Effector CD8-positive, alpha-beta T cell (primary cell): ENCODE results near the gene GNG12.

ENCODE experiments used
- DNase-seq: peaks from one replicate; lab custom pipeline; 2025; lab: John Stamatoyannopoulos, UW

Gene GNG12

DNA sequence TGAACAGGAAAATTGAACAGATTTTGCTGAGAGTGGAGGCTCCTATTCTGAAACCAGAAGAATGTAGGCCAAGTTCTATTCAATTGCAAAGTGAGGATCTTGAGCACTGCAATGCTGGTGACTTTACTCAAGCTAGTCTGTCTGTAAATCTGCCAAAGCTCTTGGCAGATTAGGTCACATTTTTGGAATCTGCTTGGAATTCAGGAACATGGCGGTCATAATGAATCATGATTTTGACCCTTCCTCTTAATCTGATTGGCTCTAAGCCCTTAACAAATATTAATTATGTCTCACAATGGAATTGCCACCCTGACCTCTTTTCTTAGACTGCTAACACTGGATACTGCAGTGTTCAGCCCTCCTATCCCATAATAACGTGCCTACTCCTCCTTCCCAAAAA is 7.2 kb upstream of the GNG12 start:
- no peak for DNase-seq

DNA sequence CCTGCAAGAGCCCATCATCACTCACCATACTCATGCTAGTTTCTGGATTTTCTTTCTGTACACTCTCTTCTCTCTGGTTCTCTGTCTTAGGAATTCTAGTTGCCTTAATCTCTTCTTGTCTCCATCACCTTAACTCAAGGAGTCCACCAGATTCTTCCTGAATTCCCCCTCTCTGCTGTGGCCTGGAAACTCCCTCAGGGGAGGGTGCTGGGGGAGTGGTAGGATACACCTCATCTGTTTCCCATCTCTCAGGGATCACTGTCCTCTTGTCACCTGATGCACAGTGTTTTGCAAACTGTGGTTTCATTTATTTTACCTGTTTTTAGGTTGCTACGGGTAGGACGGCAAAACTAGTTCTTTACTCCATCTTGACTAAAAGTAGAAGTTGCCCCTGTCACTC is 6.6 kb upstream of the GNG12 start:
- DNase-seq: no peak

DNA sequence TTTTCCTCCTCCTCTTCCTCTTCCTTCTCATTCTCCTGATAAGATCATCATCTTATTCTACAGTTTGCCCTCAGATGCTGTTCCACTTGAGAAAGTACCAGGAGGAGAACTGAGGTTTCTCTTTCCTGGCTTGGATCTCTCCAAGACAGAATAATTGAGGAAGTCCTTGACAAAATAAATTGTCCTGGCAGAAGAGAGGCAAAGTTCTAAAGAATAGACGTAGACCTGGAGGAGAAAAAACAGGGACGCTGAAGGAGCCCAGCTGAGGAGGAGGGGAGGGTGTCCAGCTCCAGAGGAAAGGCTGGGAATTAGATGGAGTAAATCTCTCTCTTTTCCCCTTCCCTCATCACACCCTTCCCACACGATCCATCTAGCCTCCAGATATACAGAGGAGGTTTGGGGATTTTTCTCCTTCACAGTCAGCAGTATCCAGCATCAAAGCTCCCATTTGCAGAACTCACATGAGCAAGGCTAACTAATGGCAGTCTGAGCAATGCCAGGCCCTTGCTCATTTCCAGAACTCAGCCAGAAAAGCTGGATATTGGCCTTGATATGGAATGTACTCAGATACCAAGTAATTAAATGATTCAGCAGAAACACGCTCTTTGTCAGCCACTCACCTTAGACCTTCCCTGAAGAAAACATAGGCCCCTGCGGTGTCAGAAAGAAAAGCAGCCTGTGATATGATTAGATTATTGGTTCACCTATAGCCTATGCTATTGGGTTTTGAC is 5.1 kb upstream of the GNG12 start:
- DNase-seq: no peak

DNA sequence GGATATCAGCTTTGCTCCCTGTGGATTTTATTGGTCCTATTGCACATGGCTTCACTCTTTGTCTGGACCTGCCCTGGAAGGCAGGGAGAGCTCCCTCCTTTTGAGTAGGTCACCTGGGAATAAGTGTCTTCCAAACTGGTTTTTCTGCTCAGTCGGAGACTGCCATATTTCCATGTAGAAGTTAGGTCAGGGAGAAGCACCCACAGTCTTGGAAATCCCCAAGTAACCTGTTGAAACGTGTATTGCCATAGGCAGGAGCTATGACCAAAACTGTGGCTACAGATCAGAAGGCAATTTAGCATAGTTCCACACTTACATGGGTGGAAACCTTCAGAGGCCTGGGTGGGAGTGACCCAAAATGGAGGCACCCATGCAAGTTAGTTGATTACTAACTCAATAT is 3.5 kb upstream of the GNG12 start:
- no peak for DNase-seq

DNA sequence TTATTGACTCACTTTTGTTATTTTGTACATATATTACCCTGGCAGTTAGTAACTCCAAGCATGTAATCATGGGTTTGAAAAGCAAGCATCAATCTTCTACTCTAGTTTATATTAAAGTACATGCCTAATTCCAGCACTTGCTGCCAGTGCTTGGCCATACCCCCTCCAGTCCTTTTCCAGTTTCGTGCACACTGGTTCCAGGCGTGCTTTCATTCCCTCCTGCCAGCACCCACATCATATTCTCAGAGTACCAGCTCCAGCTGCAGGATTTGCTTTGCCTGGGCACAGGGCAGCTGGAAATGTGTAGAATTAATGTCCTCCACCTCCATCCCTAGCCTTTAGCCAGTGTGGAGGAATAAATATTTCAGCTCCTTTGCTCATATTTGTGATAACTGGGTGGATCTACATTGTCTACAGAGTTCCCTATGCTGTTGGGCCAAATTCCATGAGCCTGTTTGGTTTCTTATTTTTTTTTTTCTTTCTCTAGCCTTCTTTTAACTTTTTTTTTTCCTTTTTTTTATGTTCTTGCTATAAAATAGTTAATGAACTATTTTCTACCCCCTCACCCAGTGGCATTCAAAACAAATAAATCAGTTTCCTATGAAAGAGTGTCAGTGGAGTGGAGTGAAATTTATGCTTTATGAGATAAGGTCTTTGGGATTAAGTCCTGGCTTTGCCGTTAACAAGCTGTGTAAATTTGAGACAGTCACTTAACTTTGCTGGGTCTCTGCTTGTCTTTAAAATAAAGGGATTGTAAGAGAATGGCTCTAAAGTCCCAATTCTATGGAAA is 2.6 kb upstream of the GNG12 start:
- DNase-seq: no peak

DNA sequence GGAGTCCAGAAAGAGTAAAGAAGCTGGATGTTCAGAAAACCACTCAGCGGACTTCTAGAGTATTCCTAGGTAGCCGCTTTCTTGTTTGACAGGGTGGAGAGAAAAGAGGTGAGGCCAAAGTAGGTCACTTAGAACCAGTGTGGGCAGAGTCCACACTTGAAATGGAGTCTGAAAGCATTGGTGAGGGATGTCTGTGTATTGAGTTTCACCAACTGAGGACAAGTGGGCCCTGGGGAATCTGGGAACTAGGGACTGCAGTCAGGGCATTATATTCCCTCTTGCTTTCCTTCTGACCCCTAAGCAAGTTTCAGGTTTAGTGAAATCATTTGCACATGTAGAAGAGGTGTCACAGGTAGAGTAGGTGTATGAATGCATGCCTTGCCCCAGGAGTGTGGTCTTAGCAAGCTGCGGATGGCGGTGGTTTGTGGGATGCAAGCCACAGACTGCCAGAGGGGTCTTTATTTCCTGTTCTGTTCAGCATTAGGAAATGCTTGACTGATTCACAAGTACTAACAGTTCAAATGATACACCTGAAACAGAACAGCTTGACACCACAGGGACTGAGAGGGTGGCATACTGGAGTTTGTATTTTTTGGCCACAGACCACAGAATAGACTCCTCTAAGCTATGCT is 1.1 kb upstream of the GNG12 start:
- DNase-seq: no peak

DNA sequence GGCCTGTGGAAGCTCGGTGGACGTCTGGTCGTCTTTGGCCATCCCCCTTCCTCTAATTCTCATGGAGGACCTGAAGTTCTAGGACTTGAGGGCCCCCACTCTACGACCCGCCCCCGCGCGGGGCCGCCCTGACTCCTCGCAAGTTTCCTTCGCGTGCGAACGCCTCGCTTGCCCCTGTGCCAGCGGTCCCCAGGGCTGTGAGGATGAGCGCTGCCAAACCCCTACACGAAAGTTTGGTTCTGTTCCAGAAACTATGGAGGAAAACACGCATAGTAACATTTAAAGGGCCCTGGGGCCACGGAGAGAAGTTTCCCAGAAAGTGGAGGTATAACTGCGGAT is 304 bp upstream of the GNG12 start:
- DNase-seq: no peak

DNA sequence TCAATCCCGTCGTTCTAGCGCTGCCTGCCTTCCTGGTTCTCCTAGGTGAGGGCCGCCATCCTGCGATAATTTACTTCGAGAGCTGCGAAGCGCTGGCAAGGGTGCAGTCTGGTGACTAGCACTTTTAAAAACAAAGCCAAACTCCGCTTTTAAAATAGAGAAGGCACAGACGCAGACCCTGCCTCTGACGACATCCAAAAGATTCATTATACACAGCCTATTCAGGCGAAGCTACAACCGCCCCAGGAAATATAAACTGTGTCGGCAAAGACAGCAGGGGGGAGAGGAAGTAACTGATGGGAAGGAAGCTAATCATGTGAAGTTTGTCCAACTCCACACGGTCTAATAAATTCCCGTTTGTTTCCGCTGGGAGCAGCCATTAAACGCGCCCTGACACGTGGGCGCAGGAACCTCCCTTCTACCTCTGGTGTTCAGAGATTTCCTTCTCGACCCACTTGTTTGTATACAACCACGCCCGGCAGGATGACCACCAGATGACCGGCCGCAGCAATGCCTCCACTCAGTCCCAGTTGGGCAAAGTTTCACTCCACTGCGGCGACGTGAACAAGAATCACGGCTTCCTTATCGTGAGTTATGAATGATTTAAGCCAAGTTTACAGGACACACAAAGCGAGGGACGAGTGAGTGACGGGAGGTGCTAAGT is 1.3 kb downstream of the GNG12 start:
- no peak for DNase-seq

DNA sequence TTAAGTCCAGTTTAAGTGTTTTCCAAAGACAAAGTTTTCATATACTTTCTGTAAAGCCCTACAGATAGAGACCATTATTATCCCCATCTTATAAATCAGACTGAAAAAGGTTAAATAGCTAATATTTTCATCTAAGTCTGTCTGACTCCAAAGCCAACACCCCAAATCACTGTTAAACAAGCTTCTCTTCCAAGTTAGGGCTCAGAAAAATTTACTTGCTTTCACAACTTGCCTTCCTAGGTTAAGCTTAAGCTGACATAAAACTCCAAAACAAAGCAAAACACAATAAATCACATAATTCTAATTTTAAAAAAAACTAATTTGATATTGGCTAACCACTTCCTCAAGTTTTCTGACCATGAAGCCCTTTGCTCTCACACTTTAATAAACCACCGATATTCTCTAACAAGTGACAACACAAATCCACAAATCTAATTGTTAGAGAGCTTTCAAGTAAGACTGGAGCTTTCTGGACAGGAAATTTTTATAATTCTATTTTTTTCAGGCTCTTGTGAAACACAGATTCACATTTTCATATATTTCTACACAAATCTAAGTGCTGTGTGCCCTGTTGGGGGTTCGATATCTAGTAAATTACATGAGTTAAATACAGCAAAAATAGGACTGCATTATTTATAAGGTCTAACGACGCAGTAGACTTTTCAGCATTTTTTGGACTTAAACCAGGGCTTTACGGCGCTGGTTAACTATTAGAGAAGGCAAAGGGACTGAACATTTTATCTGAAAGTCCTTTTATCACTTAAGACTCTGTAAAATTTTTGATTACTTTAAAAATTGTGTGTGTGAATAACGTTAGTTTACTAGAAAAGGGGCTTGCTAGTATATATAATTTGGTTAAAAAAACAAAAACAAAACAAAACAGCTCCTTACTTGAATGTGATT is 2.1 kb downstream of the GNG12 start:
- DNase-seq: no peak

DNA sequence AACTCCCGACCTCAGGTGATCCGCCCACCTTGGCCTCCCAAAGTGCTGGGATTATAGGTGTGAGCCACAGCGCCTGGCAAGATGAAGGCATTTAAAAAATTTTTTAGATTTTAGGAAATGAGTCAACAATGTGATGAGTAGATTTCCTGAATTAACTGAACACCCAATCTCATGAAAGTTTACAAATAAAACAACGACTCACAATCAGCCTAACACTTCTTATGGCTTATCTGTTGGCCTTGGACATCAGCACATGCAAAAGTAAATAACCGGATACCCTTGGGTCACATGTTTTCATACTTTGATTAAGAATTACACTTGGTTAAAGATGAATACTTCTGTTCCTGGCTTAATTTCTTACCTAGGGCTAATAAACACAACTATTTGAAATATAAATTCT is 3.0 kb downstream of the GNG12 start:
- no peak for DNase-seq

DNA sequence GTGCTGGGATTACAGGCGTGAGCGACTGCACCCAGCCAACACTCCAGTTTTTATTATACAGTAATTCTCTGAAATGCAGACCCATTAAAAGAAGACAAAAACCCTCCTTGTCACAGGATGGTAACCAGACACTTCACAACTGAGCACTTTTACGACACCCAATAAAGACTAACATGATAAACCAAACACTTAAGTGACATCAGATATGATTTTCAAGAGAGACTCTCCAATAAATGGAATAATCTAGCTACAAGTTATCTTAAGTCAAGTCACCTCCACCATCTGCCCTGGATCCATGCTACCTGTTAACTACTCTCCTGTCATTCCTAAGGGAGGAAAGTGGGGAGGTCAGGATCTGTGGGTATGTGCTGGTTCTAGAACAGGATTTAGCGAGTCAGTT is 5.6 kb downstream of the GNG12 start:
- DNase-seq: no peak

DNA sequence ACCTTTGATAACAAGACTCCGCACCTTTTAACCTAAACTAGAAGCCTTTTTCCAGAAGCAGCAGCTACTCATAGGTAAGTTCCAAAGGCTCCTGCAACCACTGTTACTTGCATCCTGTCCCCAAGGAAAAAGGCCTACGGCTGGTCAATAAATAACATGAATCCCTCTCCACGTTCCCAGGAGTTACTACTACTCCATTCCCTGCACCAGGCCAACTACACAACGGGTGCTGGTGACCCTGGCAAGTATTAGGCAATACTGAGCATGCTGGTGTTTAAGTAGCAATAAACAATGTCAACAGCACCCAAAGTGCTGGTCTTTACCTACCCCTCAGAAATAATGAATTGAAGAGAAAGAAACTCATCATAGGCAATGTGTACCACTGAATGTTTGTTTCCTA is 7.7 kb downstream of the GNG12 start:
- no peak for DNase-seq

DNA sequence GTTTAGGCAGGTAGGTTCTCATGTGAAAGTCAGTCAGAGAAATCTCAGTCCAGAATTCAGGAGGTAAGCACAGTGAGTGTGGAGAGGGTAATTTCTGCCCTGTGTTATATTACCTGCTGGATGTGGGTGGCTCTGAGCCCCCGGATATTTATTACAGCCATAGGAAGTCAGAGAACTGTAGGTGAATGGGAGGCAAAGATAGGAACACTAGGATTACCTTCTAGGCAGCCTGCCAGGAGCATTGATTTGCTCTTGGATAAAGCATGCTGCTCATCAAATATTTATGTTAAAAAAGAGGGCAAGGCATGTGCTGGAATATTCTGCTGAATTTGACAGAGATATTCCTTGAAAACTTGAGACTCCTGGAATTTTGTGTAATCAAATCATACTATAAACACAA is 8.5 kb downstream of the GNG12 start:
- DNase-seq: no peak

DNA sequence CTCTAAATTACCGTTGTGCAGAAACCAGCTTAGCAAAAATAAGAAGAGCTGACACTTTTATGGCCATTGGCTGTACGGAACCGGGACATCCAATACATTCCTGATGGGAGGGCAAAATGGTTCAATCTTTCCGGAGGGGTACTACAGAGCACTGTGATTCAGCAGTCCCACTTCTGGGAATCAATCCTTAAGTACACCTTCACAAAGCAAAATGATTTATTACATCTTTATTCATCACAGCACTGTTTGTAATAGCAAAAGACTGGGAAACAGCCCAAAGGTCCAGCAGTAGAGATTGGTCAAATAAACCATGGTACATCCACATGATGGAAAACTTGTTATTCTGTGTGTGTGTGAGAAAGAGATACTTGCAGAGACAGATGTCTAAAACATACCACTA is 9.7 kb downstream of the GNG12 start:
- no peak for DNase-seq

DNA sequence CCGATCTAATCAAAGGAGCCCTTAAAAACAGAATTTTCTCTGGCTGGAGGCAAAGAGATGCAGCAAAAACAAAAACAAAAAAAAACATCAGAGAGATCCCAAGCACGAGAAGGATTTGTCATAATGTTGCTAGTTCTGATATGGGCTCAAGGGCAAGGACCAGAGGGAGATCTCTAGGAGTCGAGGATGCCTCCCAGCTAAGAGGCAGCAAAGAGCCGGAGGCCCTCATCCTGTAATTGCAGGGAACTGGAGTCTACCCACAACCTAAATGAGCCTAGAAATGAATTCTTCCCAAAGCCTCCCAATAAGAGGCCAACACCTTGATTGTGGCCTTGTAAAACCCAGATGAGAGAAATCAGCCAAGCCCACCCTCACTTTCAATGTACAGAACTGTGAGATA is 12.0 kb downstream of the GNG12 start:
- no peak for DNase-seq

DNA sequence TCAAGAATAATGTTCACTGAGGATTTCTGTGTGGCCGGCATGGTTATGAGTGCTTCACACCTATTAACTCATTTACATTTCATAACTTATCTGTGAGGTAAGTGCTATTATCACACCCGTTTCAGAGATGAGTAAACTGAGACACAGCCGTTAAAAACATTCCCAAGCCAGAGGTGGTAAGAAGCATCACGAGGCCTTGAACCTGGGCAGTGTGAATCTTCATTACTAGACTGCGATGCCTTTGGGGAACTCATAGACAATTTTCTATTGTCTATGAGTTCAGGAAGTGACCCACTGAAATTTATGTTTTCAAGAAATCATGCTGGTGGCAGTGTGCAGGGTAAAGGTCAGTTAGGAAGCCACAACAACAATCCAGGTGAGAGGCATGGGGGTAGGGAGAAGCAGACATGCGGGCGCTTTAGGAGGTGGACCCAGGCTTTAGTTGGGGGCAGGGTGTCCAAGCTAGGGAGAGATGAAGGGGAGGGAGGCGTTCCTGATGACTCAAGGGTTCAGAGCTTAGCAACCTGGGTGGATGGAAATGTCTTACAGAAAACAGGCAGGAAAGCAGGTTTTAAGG is 14.5 kb downstream of the GNG12 start:
- no peak for DNase-seq

DNA sequence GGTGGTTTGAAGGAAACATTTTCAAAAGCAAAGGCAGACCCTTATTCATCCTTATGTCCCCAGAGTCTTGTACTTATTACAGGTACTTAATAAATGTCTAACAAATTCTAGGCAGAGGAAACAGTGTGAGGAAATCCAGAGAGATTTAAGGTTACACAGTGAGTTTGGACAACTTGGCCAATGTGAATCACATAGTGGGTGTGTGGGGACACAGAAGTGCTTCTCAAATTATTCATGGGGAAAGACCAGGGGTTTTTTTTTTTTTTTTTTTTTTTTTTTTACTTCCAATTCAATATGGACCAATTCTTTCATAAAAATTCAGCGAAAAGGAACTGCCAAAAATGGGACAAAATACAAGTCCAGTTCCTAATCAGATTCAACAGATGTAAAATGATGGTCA is 15.1 kb downstream of the GNG12 start:
- no peak for DNase-seq

DNA sequence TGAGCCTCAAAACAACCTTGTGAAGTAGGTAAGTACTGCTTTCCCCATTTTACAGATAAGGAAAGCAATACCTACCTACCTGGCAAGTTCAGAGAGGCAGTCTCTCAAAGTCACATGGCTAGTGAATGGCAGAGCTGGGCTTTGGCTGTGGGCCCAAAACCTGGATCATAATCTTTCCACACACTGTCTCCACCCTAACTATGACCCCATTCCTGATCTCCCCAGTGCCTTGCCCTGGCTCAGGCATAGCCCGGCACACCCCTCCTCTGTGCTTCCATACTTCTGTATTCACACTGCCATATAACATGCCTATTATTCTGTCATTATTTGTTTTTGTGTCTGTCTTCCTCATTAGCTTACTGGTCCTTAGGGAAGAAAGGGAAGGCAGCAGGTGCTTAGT is 15.9 kb downstream of the GNG12 start:
- no peak for DNase-seq

DNA sequence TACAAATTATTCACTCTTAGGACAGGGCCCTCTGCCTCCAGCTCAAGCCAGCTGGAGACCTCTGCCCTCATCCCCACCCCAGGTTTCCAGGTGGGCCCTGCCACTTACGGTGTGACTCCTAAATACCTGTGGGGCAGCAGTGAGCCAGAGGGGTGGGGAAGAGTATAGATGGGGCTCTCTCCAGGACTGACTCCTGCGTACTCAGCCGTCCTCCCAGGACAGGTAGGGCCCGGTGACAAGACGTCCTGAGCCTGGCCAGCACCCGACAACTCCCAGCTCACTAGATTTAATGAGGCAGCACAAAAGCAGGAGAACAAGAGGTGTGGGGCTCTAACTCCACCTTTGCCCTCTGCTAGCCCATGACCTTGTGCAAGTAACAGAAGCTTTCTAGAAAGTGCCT is 16.8 kb downstream of the GNG12 start:
- no peak for DNase-seq

DNA sequence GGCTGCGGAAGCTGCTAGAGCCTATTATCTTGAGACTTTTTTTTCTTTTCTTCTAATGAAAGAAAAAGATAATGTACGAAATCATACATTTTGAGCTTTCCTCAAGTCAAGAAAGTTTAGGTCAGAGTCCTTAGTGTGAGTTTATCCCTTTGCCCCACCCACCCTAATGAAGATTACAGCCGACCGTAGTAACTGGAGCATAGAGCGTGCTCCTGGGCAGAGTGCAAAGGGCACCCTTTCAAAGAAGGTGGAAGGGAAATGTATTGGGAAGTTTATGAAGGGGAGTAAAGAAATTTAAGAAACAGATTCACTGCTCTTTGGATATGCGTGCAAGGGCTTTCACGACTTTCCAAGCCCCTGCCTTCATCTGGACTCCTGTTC is 17.2 kb downstream of the GNG12 start:
- DNase-seq: no peak

DNA sequence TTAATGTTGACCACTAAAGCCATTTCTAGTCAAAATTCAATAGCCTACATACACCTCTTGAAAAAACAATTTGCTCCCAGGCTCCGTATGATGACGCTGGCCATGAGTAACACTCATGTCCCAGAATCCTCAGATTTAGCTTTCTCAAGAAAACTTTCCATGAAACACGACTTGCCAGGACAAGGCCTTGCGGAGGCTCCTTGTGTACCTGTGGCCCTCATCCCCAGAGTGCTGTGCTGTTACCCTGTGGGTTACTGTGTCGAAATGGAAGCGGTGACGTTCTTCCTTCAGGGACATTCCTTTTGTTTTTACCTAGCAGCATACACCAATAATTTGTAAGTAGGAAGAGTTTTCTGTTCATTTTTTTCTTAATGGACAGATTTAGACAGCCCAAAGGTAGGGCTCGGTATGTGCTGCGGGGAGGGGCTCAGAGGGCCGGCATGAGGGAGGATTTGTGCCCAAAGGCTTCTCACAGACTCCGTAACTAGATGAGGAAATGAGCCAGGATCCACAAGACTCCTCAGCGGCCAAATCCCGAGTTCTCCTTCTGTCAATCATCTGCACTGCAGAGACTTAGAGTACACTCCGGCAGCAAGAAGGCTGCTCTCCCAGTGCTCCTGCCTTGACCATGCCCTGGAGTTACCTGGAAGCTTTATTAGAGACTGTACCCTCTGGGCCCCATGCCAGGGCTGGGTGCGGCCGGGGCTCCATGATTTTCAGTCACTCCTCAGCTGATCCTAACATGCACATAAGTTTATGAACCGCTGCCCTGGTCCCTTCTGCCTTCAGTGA is 17.8 kb downstream of the GNG12 start:
- no peak for DNase-seq
